ENCODE data around the gene CD79B.
"Not testable (repeated sequence)": the region's sequence is repeated elsewhere in the genome, so short reads cannot be mapped to it uniquely, and the experiment has no call there.

Gene CD79B

DNA sequence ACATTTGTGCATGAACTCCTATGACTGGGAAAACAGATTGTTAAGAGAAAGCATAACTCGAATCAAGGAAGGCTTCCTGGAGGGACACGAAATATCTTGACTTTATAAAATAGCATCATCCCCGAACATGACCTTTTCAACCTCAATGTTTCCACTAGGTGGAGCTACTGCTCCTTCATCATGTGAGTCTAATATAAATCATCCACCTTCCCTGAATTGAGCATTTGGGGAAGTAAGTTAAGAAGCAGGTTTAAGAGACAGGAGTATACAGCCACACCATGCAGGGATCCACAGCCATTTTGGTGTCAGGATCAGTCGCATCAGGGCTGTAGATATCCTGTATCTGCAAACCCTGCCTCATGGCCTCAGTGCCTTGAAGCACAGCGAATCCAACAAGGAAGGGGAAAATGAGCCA lies 28.3 kb downstream of the CD79B start:
- TF ChIP-seq, protein P1, sequence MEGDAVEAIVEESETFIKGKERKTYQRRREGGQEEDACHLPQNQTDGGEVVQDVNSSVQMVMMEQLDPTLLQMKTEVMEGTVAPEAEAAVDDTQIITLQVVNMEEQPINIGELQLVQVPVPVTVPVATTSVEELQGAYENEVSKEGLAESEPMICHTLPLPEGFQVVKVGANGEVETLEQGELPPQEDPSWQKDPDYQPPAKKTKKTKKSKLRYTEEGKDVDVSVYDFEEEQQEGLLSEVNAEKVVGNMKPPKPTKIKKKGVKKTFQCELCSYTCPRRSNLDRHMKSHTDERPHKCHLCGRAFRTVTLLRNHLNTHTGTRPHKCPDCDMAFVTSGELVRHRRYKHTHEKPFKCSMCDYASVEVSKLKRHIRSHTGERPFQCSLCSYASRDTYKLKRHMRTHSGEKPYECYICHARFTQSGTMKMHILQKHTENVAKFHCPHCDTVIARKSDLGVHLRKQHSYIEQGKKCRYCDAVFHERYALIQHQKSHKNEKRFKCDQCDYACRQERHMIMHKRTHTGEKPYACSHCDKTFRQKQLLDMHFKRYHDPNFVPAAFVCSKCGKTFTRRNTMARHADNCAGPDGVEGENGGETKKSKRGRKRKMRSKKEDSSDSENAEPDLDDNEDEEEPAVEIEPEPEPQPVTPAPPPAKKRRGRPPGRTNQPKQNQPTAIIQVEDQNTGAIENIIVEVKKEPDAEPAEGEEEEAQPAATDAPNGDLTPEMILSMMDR (IDR thresholded peaks at IDR 0.05; ENCODE audit: borderline replicate concordance, insufficient read depth, low read depth, low read length) = peak; percentile 8; the same call in 1 of the 2 replicates
- not testable (repeated sequence) for H3K4me3 ChIP-seq (ENCODE audit: low read depth, low read length)

DNA sequence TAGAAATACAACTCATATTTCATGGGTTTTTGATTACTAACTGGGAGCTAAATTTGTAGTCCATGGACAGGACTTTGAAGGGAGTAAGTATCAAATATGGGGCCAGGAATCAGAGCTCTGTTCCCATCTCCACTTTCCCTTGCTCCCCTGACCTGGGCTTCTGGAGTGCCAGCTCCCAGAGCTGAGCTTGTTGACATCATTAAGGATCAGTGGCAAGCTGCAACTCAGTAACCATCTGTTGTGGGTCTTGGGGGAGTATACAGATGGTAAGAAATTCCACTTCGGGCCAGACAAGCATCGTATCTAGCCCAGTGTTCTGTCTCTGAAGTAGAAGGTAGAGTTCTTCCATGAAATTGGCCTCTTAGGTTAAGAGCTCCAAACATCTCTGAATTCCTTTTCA lies 30.2 kb downstream of the CD79B start:
- not testable (repeated sequence) for H3K4me3 ChIP-seq (ENCODE audit: low read depth, low read length)

GRCh38 chr17:63898899-63899798 lies 33.0 kb downstream of the CD79B start:
- H3K4me3 ChIP-seq (ENCODE audit: low read depth, low read length) = not testable (repeated sequence)

DNA sequence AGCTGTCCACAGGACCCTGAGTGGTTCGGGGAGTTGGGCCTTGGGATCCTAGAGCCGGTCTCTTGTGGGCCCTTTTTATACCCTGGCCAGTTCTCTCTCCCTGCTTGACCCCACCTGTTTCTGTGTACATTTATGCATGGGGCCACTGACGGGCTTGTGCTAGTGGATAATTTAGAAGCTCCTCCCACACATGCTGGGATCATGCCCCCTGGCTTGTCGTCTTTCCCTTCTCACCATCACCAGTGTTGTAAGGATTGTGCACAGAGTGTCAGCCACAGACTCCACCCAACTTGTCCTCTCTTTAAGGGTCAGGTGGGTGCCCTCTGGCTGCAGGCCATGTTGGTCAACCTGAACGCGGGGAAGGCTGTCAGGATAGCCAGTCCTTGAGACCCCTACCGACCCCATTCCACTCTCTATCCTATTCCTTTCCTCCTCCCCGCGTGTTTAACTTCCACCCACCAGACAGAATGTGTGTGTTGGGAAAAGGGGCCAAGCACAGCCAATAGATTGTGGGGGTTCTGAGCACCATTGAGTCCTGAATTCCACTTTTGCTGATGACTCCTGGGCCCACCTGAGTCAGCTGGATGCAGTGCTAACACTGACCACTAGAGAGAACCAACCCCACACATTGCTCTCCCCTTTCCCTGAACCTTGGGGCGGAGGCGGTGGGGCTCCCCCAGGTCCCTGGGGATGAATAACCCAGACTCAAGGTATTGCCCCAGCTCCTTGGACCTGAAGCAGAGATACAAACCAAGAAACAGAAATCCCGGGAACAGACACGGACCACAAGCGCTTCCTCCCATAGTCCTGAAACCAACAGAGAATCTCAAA lies 35.4 kb downstream of the CD79B start, which contains the start of gene CSH1:
TSS of gene CSH1 (minus strand) at position 51 of the 831 bp plus-strand sequence. CDS start 63 bp downstream, outside the sequence.
- not testable (repeated sequence) for H3K4me3 ChIP-seq (ENCODE audit: low read depth, low read length)

DNA sequence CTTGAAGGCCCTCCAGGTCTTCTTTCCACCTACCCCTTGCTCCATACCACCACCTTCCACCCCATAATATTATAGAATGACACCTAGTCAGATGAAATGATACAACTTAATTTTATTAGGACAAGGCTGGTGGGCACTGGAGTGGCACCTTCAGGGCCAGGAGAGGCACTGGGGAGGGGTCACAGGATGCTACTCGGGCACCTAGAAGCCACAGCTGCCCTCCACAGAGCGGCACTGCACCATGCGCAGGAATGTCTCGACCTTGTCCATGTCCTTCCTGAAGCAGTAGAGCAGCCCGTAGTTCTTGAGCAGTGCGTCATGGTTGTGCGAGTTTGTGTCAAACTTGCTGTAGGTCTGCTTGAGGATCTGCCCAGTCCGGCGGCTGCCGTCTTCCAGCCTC lies 37.3 kb downstream of the CD79B start:
- H3K4me3 ChIP-seq (ENCODE audit: low read depth, low read length) = not testable (repeated sequence)

GRCh38 chr17:63894021-63894420 lies 38.1 kb downstream of the CD79B start:
- not testable (repeated sequence) for H3K4me3 ChIP-seq (ENCODE audit: low read depth, low read length)

DNA sequence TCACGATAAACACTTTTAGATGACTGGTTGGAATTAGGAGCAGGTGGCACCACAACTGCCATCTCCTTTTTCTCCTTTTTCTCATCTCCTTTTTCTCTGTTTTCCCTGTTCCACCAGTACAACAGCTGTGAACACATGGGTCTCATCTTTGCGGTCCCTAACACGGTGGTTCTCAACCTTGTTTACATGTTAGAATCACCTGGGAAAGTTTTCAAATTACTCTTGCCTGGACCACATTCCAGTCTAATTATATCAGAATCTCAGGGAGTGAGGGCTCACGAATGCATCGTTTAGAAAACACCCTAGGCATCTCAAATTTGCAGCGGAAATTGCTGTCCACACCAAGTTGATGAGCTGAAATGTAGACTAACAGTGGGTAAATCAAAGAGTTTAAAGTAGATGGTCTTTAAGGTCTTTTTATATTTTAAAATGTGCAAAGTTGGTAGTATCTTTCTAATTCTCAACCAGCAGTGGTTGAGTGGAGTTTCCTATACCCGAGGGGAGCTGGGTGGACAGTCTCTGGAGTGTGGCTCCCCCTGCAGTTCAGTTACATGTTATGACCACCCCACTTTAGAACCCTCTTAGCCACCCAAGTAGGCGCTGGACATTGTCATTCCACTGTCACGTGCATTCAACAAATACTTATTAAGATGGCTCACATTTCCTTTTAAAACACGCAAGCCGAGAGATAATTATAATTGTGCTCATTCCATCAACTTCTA lies 39.7 kb downstream of the CD79B start:
- H3K4me3 ChIP-seq (ENCODE audit: low read depth, low read length) = not testable (repeated sequence)
- TF ChIP-seq, protein P1 (IDR thresholded peaks at IDR 0.05; ENCODE audit: borderline replicate concordance, insufficient read depth, low read depth, low read length) = 0 out of 2 replicates have a peak, but pooled peaks have one; percentile 8

DNA sequence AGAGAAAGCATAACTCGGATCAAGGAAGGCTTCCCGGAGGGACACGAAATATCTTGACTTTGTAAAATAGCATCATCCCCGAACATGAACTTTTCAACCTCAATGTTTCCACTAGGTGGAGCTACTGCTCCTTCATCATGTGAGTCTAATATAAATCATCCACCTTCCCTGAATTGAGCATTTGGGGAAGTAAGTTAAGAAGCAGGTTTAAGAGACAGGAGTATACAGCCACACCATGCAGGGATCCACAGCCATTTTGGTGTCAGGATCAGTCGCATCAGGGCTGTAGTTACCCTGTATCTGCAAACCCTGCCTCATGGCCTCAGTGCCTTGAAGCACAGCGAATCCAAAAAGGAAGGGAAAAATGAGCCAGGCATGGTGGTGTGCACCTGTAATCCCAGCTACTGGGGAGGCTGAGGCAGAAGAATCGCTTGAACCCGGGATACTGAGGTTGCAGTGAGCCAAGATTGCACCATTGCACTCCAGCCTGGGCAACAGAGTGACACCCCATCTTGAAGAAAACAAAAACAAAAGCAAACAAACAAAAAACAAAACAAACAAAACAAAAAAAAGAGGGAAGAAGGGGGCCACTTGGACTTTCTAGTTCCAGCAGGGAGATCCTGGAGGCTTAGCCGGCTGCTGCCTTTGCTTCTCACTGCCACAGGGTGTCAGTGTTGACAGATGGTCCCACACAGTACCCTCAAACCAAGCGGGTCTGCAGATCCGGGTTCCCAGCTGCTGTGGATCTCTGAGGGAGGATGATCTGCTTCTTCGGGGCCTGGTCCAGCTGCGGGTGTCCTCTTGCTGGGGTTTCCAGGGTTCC lies 42.9 kb downstream of the CD79B start:
- TF ChIP-seq, protein P1 (IDR thresholded peaks at IDR 0.05; ENCODE audit: borderline replicate concordance, insufficient read depth, low read depth, low read length) = peak; percentile 53

DNA sequence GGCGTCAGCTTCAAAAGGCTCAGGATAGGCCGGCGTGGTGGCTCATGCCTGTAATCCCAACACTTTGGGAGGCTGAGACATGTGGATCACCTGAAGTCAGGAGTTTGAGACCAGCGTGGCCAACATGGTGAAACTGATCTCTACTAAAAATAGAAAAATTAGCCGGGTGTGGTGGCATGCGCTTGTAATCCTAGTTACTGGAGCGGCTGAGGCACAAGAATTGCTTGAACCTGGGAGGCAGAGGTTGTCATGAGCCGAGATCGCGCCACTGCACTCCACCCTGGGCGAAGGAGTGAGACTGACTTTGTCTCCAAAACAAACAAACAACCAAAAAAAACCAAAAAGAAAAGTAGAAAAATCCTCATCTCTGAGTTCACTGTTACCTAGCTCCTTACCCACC lies 47.0 kb downstream of the CD79B start:
- H3K4me3 ChIP-seq (ENCODE audit: low read depth, low read length) = not testable (repeated sequence)

More for the DNA sequence above, 42.9 kb downstream of the CD79B start:
- H3K4me3 ChIP-seq (ENCODE audit: low read depth, low read length) = not testable (repeated sequence)

GRCh38 chr17:63882626-63883126 lies 49.5 kb downstream of the CD79B start:
- not testable (repeated sequence) for H3K4me3 ChIP-seq (ENCODE audit: low read depth, low read length)
